Middle frontal gyrus (tissue), 1 donor: ENCODE data around the gene HTRA3.
"Not testable (repeated sequence)": the region's sequence is repeated elsewhere in the genome, so short reads cannot be mapped to it uniquely, and the experiment has no call there.

Experiments
- DNase-seq: peaks from one replicate; pipeline ENCODE4 v3.0.0-alpha.2; 2015; ENCODE audit warnings: low spot score; ENCODE audit errors: extremely low spot score

HTRA3 gene

DNA sequence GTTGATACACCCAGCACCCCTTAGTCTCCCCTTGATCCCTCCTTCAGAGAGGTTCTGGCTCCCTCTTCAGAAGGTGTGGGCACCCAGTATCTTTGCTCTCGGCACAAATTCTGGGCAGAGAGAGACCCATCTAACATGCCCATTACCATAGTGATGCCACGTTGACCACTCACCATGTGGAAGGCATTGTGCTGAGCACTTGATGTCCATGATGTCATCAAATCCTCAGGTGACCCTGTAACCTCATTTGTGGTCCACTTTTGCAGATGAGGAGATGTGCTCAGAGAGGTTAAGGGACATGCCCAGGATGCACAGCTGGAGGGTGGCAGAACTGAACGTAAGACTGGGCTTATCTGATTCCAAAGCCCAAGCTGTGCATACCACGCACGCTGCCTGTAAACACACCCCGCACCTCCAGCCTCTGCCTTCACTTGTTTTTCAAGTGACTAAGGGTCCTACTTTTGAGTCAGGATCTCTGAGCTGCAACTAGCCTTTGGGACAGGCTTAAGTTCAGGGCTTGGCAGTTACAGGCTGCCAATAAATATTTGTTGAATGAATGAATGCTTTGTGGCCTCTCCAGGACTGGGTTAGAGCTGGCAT, 55.2 kb downstream of the HTRA3 start:
- DNase-seq: no peak

- no peak for DNase-seq
Observed at GRCh38 chr4:8325291-8325973, 55.9 kb downstream of the HTRA3 start.

DNA sequence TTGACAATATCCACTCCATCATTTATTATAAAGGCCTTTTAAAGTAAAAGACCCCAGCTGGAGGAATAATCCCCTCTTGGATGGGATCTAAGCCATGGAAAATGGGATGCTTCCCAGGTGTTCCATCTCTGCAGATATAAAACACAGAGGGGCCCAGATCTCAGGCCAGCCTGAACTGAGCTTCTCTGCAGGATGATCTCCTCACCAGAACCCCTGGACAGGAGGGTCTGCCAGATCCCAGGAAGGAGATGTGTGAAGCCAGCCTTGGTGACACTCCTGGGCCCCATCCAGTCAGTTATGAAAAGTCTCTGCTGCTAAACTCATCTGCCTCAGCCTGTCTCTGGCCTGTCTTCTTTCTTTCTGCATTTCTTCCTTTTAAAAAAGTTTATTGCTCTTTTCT, 56.7 kb downstream of the HTRA3 start:
- DNase-seq: no peak

- no peak for DNase-seq
Observed at GRCh38 chr4:8328456-8328855, 58.9 kb downstream of the HTRA3 start.

GRCh38 chr4:8328866-8329559, 59.5 kb downstream of the HTRA3 start:
- no peak for DNase-seq

GRCh38 chr4:8329560-8329858, 60.0 kb downstream of the HTRA3 start:
- no peak for DNase-seq

DNA sequence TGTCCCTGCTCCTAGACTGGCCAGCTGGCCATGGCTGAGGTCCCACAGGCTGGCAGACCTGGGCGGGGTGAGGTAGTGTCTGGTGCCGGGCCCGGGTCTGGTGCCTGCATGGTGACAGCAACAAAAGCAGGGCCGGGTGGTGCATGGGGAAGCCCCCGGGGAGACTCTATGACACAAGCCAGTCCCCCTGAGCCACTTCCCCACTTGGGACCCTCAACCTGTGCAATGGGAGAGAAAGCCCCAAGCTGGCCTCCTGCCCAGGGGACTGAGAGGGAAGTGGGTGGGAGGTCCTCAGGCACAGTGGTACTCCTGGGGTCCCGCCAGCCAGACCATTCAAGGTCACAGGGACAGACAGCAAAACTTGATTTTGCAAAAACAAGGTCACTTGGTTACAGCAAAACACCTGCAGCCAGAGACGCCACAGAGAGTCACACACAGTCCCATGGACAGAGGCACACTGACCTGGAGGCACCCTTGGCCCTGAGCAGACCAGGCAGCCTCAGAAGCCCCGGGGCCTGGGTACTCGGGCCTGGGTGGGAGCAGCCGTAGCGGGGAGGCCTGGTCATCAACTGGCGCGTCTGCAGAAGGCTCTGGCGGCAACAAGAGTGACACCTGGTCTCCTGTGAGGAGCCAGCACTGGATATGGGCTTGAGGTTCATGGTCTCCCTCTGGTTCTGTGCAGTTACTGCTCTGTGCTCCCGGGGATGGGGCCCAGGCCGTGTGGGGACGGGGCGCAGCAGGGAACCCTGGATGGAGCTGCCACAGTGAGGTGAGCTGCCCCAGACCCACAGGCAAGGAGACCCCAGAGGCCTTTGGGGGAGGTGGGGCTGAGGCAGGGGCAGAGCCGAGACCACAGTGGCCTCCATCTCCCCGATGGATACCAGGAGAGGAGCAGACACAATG, 60.6 kb downstream of the HTRA3 start:
- DNase-seq: no peak

GRCh38 chr4:8330821-8331574, 61.4 kb downstream of the HTRA3 start:
- no peak for DNase-seq

- no peak for DNase-seq
Observed at GRCh38 chr4:8331575-8331955, 62.0 kb downstream of the HTRA3 start.

- DNase-seq: no peak
Observed at GRCh38 chr4:8332038-8332857, 62.7 kb downstream of the HTRA3 start.

GRCh38 chr4:8332891-8333331, 63.4 kb downstream of the HTRA3 start:
- no peak for DNase-seq

DNA sequence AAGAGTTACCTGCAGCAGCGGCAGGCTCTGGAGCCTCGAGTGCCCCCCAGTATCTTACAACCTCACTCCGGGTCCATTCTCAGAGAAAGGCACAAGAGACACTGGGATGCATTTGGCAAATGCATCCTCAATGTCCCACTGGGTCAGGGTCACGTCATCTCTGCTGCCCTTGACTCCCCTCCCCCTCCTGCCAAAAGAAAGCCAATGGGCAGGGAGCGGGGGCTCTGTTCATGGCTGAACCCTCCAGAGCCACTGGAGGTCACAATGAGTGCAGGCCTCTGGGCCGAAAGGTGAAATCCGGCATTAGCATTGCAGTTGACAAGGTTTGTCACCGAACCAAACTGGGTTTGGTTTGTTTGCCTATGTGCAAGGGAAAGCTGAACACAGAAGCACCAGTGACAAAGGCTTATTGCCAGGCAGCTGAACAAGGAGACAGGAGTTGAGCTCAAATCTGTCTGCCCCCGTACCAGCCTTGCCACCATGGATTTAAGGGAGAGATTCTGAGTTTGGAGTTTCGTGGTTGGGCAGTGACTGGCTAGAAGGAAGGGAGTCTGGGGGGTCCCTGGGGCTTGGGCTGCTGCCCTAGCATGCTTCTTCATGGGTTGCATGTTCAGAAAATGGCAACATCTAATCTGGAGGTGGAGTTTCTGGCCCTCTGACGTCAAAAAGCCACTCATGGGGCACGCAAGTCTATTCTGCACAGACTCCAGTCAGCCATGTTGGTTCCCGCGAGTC, 64.3 kb downstream of the HTRA3 start:
- no peak for DNase-seq

- no peak for DNase-seq
Observed at GRCh38 chr4:8334786-8335460, 65.4 kb downstream of the HTRA3 start.

DNA sequence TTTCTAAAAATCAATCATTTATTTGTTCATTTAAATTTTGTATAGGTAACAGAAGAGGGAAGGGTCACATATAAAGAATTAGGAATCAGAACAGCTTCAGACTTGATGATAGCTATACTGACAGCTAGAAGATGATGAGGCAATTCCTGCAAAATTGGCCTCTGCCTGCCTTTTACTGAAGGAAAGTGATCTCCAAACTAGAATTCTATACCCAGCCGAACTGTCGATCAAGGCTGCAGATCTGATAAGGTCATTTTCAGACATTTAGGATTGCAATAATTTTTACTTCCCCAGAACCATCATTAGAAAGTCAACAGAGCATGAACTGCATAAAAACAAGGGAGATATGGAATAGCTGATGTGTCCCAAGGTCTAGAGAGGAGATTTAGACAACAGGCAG, 66.3 kb downstream of the HTRA3 start:
- DNase-seq: no peak

GRCh38 chr4:8336412-8337075, 67.0 kb downstream of the HTRA3 start:
- no peak for DNase-seq

DNA sequence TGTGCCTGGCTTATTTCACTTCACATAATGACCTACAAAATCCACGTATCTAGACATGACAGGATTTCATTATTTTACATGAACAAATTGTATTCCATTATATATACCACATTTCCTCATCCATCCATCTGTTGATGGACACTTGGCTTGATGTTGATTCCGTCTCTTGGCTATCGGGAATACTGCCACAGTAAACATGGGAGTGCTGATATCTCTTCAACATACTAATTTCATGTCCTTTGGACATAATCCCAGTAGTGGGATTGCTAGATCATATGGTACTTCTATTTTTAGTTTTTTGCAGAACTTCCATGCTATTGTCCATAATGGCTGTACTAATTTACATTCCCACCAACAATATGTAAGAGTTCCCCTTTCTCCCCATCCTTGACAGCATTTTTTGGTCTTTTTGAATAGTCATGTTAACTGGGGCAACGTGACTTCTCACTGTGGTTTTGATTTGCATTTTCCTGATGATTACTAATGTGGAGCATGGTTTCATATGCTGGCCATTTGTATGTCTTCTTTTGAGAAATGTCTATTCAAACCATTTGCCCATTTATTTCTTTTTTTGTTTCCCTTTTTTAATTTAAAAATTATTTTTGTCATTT, 68.9 kb downstream of the HTRA3 start:
- no peak for DNase-seq

DNA sequence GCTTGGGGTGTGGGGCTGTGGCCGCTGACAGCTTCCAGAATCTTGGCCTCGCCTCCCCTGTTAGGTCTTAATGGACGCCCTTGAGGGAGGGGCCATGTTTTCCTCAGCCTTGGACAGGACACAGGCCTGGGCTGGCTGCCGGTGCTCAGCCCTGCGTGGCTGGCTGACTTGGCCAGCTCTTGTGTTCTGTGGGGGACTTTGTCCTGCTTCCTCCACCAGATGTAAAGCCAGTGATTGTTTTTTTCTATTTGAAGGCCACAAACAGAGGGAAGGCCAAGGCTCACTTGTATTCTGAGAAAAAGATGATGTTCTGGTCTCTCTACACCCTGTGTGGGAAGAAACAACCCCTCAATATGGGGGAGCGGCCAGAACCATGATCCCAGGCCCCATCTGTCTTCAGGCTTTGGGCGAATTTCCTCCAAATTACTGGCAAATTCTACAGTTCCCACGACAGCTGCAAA, 71.3 kb downstream of the HTRA3 start:
- DNase-seq: no peak

- not testable (repeated sequence) for DNase-seq
Observed at GRCh38 chr4:8341281-8341680, 71.7 kb downstream of the HTRA3 start.
